Loucy (cell line): ENCODE results near the gene NTN4.

ENCODE experiments used
- CTCF ChIP-seq: fragments of 200-600 bp; sonication (generic); conservative IDR thresholded peaks from 2 replicates; pipeline ENCODE4 v1.5.1; 2014; ENCODE audit warnings: mild to moderate bottlenecking, antibody characterized with exemption, low read length
- EZH2phosphoT487 ChIP-seq: fragments of 200-600 bp; IDR thresholded peaks from 2 replicates; pipeline ENCODE4 v1.6.1; 2018; ENCODE audit warnings: antibody characterized with exemption, mild to moderate bottlenecking, moderate library complexity, borderline replicate concordance

GRCh38 chr12:95730457-95730856 is 60.1 kb downstream of the NTN4 start:
- no peak for TF ChIP-seq CTCF
- no peak for TF ChIP-seq EZH2phosphoT487
